K562 (cell line): ENCODE results near the gene BTRC. TPM values are rescaled to one million over a fixed set of nuclear protein-coding genes. Genes with fewer than 3 reads are reported as not detected.

ENCODE experiments used
- ATAC-seq: fragments of 200-7000 bp; cut with Tn5 transposase; 3 replicates; pipeline ENCODE4 v1.9.1; 2020; ENCODE audit warnings: moderate library complexity
- BruUV-seq: library from RNA; stranded (reverse); fragments of 400-500 nt; replicated peaks from 2 replicates; lab custom pipeline; 2021; lab: Mats Ljungman, UMichigan
- CTCF ChIA-PET: fragments of 300-600 bp; formaldehyde crosslinking; extraction: SDS; loops from one replicate; lab custom pipeline; 2021; ENCODE audit warnings: low intra/inter-chr PET ratio; lab: Yijun Ruan, JAX
- POLR2A ChIA-PET: fragments of 300-600, 350-650 bp; sonication (Branson Sonifier 250); formaldehyde crosslinking; extraction: SDS; loops from one replicate; lab custom pipeline; 2021; ENCODE audit warnings: antibody characterized with exemption, inconsistent platforms; lab: Yijun Ruan, JAX
- DNase-seq, 4 experiments: peaks; one replicate each; pipeline versions ENCODE4 v3.0.0 to v3.0.0-alpha.2; 2011 to 2018; ENCODE audit warnings: low spot score in 3 of 4, mixed read lengths in 3 of 4; ENCODE audit errors: extremely low read depth in 1 of 4
- FAIRE-seq: peaks from 2 replicates; lab custom pipeline; 2011; peaks lifted over from hg19 to GRCh38; lab: Jason Lieb, UNC
- H2AFZ ChIP-seq: 2 replicates; pipeline ENCODE4 v1.6.0; 2011; ENCODE audit warnings: low read depth, low read length, control low read depth, inconsistent platforms
- H3K27ac ChIP-seq: fragments of 200-600 bp; 3 replicates; pipeline ENCODE4 v1.8.0; 2011; ENCODE audit warnings: low read depth, mild to moderate bottlenecking, control low read depth, inconsistent platforms, low read length, moderate library complexity, mixed read lengths; ENCODE audit errors: extremely low read depth
- H3K27me3 ChIP-seq, 2 experiments: fragments of 300-600 bp in 1 of 2; 2 replicates in 1 of 2; 3 replicates in 1 of 2; pipeline versions ENCODE4 v1.6.0 to v1.8.0; 2011; ENCODE audit warnings: inconsistent platforms in 2 of 2, low read length in 2 of 2, mild to moderate bottlenecking in 1 of 2, mixed read lengths in 1 of 2, moderate library complexity in 1 of 2; ENCODE audit not compliant: control insufficient read depth in 2 of 2, insufficient read depth in 2 of 2
- H3K36me3 ChIP-seq: fragments of 300-600 bp; 3 replicates; pipeline ENCODE4 v1.8.0; 2011; ENCODE audit warnings: mild to moderate bottlenecking, low read length, inconsistent platforms; ENCODE audit not compliant: control insufficient read depth, insufficient read depth
- H3K4me1 ChIP-seq, 2 experiments: fragments of 200-600 bp in 1 of 2; replicated peaks in 1 of 2; 2 replicates in 1 of 2; 3 replicates in 1 of 2; pipeline versions ENCODE4 v1.5.1 to v1.8.0; 2011; ENCODE audit warnings: inconsistent platforms in 2 of 2, low read length in 2 of 2, mild to moderate bottlenecking in 1 of 2, mixed read lengths in 1 of 2, moderate library complexity in 1 of 2; ENCODE audit not compliant: control insufficient read depth in 2 of 2, insufficient read depth in 2 of 2
- H3K4me2 ChIP-seq: 2 replicates; pipeline ENCODE4 v1.6.1; 2011; ENCODE audit warnings: low read length, control low read depth, inconsistent platforms, mixed read lengths; ENCODE audit not compliant: insufficient read depth
- H3K4me3 ChIP-seq: fragments of 200-600 bp; sonication (generic), shearing (Covaris generic); 2 replicates; pipeline ENCODE4 v1.5.1; 2016; ENCODE audit warnings: control low read depth, inconsistent platforms
- H3K79me2 ChIP-seq: fragments of 200-600 bp; 3 replicates; pipeline ENCODE4 v1.8.0; 2011; ENCODE audit warnings: low read length, inconsistent platforms; ENCODE audit not compliant: control insufficient read depth, insufficient read depth
- H3K9ac ChIP-seq, 2 experiments: 2 replicates each; pipeline versions ENCODE4 v1.6.0 to v1.6.1; 2011; ENCODE audit warnings: low read depth in 2 of 2, low read length in 2 of 2, control low read depth in 1 of 2, inconsistent platforms in 1 of 2, mild to moderate bottlenecking in 1 of 2, mixed read lengths in 1 of 2; ENCODE audit not compliant: insufficient read depth in 1 of 2
- H3K9me1 ChIP-seq: one replicate; pipeline ENCODE4 v1.6.0; 2011; ENCODE audit warnings: inconsistent platforms, mild to moderate bottlenecking, low read length, moderate library complexity; ENCODE audit not compliant: control insufficient read depth, insufficient read depth
- H3K9me3 ChIP-seq: replicated peaks from 2 replicates; pipeline ENCODE4 v1.5.1; 2011; ENCODE audit warnings: low read depth, low read length, inconsistent platforms; ENCODE audit not compliant: control insufficient read depth, insufficient read depth
- H4K20me1 ChIP-seq: replicated peaks from 2 replicates; pipeline ENCODE4 v1.6.1; 2011; ENCODE audit warnings: low read length, inconsistent platforms, mixed read lengths; ENCODE audit not compliant: control insufficient read depth, insufficient read depth
- C11orf30 ChIP-seq: fragments of 450-650 bp; IDR thresholded peaks from 2 replicates; pipeline ENCODE4 v1.6.1; 2016; ENCODE audit warnings: low read depth, mild to moderate bottlenecking
- DACH1 ChIP-seq: fragments of 450-650 bp; IDR thresholded peaks from 2 replicates; pipeline ENCODE4 v1.6.1; 2018; ENCODE audit not compliant: partially characterized antibody
- E2F6 ChIP-seq, 2 experiments: IDR thresholded peaks; 2 replicates each; pipeline ENCODE4 v1.6.1; 2011; ENCODE audit warnings: borderline replicate concordance in 1 of 2, control low read depth in 1 of 2, low read depth in 1 of 2, low read length in 1 of 2, mild to moderate bottlenecking in 1 of 2, mixed read lengths in 1 of 2, moderate library complexity in 1 of 2; ENCODE audit not compliant: insufficient read depth in 1 of 2, insufficient read length in 1 of 2, poor library complexity in 1 of 2, severe bottlenecking in 1 of 2; ENCODE audit errors: extremely low read depth in 1 of 2
- HDAC1 ChIP-seq, 2 experiments: fragments of 450-650 bp; IDR thresholded peaks; 2 replicates each; pipeline ENCODE4 v1.6.1; 2016 to 2017; ENCODE audit warnings: inconsistent platforms in 1 of 2, mild to moderate bottlenecking in 1 of 2, moderate library complexity in 1 of 2
- HMGXB4 ChIP-seq: sonication (generic); formaldehyde crosslinking; IDR thresholded peaks from 2 replicates; pipeline ENCODE4 v1.8.1; 2023; ENCODE audit warnings: mild to moderate bottlenecking, missing genetic modification reagents
- KLF16 ChIP-seq: IDR thresholded peaks from 2 replicates; pipeline ENCODE4 v1.6.1; 2016; ENCODE audit warnings: antibody characterized with exemption
- SAFB ChIP-seq: fragments of 200-400 bp; formaldehyde crosslinking; IDR thresholded peaks from 2 replicates; pipeline ENCODE4 v1.6.1; 2017; ENCODE audit warnings: low read depth, low read length, borderline replicate concordance
- SFPQ ChIP-seq: fragments of 200-400 bp; formaldehyde crosslinking; IDR thresholded peaks from 2 replicates; pipeline ENCODE4 v1.6.1; 2017; ENCODE audit warnings: mild to moderate bottlenecking, low read depth, low read length, moderate library complexity
- TAF9B ChIP-seq: fragments of 450-650 bp; IDR thresholded peaks from 2 replicates; pipeline ENCODE4 v1.6.1; 2018; ENCODE audit warnings: mild to moderate bottlenecking; ENCODE audit not compliant: partially characterized antibody
- YY1 ChIP-seq, 3 experiments: IDR thresholded peaks; 2 replicates each; pipeline ENCODE4 v1.6.1; 2011; ENCODE audit warnings: low read length in 2 of 3, mild to moderate bottlenecking in 2 of 3, moderate library complexity in 2 of 3, borderline replicate concordance in 1 of 3, control low read depth in 1 of 3, low read depth in 1 of 3; ENCODE audit not compliant: insufficient read depth in 3 of 3, insufficient replicate concordance in 2 of 3, control insufficient read depth in 1 of 3, insufficient read length in 1 of 3; ENCODE audit errors: extremely low read depth in 1 of 3
- ZNF274 ChIP-seq: IDR thresholded peaks from 2 replicates; pipeline ENCODE4 v1.6.1; 2011; ENCODE audit warnings: low read depth, mild to moderate bottlenecking, low read length, moderate library complexity, borderline replicate concordance
- ZNF507 ChIP-seq: conservative IDR thresholded peaks from 2 replicates; pipeline ENCODE4 v1.6.1; 2017; ENCODE audit warnings: missing genetic modification characterization, missing compliant biosample characterization
- ZNF79 ChIP-seq: fragments of 250-450 bp; sonication (Bioruptor Pico); IDR thresholded peaks from 2 replicates; pipeline ENCODE4 v1.4.0; 2020; ENCODE audit warnings: low read depth, mild to moderate bottlenecking, moderate library complexity
- WGBS: fragments of 100-300 bp; shearing (Covaris generic); methylation state at CpG from one replicate; pipeline ENCODE4 v1.1.6; 2016; ENCODE audit warnings: low coverage, mixed read lengths; ENCODE audit not compliant: insufficient coverage; ENCODE audit errors: missing lambda C conversion rate; 5-methylcytosine and 5-hydroxymethylcytosine counted together
- in situ Hi-C: fragments of 300-500 bp; cut with MboI; formaldehyde crosslinking; loops from 4 replicates; pipeline ENCODE4 v1.15.0; 2018; ENCODE audit warnings: inconsistent platforms, mixed read lengths
- intact Hi-C: fragments of 100-400 bp; cut with micrococcal nuclease; formaldehyde crosslinking; loops from 2 replicates; pipeline ENCODE4 v1.14.2; 2022
- polyA plus RNA-seq, 8 experiments: library from polyadenylated mRNA; depleted of rRNA in 4 of 8; stranded (reverse) in 5 of 8; unstranded in 3 of 8; fragments of >200 nt; fragmentation: Nextera tagmentation in 2 of 8; fragmentation: Illumina TruSeq in 1 of 8; extraction: Ambion mirVana in 2 of 8; extraction: Trizol in 1 of 8; gene quantifications; 2 replicates each; pipeline versions ENCODE4 v1.2.1 to v1.2.3, GENCODE V29; 2011 to 2014; ENCODE audit warnings: inconsistent platforms in 1 of 8, missing spikeins in 1 of 8
- total RNA-seq, 7 experiments: library from RNA; depleted of rRNA in 6 of 7; stranded (reverse); fragments of >200 nt in 6 of 7; fragmentation: Illumina TruSeq in 2 of 7; extraction: Trizol in 2 of 7; gene quantifications; 2 replicates each; pipeline versions ENCODE4 v1.2.1 to v1.2.3, GENCODE V29; 2011 to 2021; ENCODE audit warnings: low replicate concordance in 1 of 7
- TF ChIP-seq, protein P1 (sequence below): fragments of 450-650 bp; formaldehyde crosslinking; conservative IDR thresholded peaks from 2 replicates; pipeline ENCODE4 v1.4.0; 2022; ENCODE audit warnings: mild to moderate bottlenecking, missing genetic modification characterization

Gene BTRC
- total and polyA plus RNA-seq, 9 of the 15 experiments (the other 6 are each of a cell fraction or from before 2014, with no cell fraction given), result 1.6 to 15.4 (median 7.0) TPM

GRCh38 chr10:101428036-101428435 is 74.1 kb downstream of the BTRC start (continued):
- TF ChIP-seq SFPQ, result no peak
- TF ChIP-seq KLF16, result no peak

DNA sequence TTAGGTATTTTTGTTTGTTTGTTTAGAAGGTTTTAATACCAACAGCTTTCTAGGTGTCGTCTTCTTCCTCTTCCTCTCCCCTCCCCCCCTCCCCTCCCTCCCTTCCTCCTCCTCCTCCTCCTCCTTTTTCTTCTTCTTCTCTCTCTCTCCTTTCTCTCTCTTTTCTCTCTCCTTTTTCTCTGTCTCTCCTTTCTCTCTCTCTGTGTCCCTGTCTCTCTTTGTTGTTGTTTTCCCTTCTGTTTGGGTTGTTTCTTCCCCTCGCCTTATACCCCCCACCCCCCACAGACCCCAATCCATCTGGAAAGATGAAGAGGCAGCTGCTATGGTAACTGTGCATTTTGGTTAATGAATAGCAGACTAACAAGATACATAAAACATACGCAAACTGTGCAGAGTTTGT is 75.5 kb downstream of the BTRC start:
- POLR2A ChIA-PET, result interaction anchor here (2.1 kb wide), 1 partner anchor 9 kb away, joined by 5 read pairs; no protein-coding TSS in a partner anchor
- no peak for ATAC-seq
- Histone ChIP-seq H3K79me2 (no peaks in the 10 kb centered on the region), H3K27me3 (no peaks in the 10 kb centered on the region), H3K27ac (no peak overlapping the region), H3K36me3 (no peaks in the 10 kb centered on the region), H3K4me3 (no peak overlapping the region), H2AFZ (no peak overlapping the region), H3K9me3 (no peaks in the 10 kb centered on the region), H3K4me1 (no peaks in the 10 kb centered on the region), H4K20me1 (no peaks in the 10 kb centered on the region), H3K4me2 (no peak overlapping the region), H3K9me1 (no peaks in the 10 kb centered on the region), H3K9ac (no peak overlapping the region)
- FAIRE-seq, result no peak
- WGBS, result no CpG with 5 or more reads among the region's 3 CpGs
- in situ Hi-C loops, result no loop called here
- no peak for DNase-seq
- no TSS peak for BruUV-seq
- intact Hi-C loops, result no loop called here
- CTCF ChIA-PET, result no interaction called here
- TF ChIP-seq HDAC1 (IDR thresholded peaks at IDR 0.05) (no peak), HMGXB4 (CRISPR knock-in tag) (no peak), ZNF274 (no peak), YY1 (IDR thresholded peaks at IDR 0.05; ENCODE audit: borderline replicate concordance in 1 of 3, control insufficient read depth in 1 of 3, extremely low read depth in 1 of 3, insufficient read depth in 3 of 3, insufficient read length in 1 of 3, insufficient replicate concordance in 2 of 3, low read depth in 1 of 3, low read length in 2 of 3) (no peak), DACH1 (no peak), TAF9B (no peak), SAFB (no peak), ZNF507 (tag) (no peak), E2F6 (IDR thresholded peaks at IDR 0.05; ENCODE audit: borderline replicate concordance in 1 of 2, extremely low read depth in 1 of 2, insufficient read depth in 1 of 2, insufficient read length in 1 of 2, low read depth in 1 of 2, low read length in 1 of 2, poor library complexity in 1 of 2, severe bottlenecking in 1 of 2) (no peak), C11orf30 (no peak), ZNF79 (no peak)
- TF ChIP-seq, protein P1, sequence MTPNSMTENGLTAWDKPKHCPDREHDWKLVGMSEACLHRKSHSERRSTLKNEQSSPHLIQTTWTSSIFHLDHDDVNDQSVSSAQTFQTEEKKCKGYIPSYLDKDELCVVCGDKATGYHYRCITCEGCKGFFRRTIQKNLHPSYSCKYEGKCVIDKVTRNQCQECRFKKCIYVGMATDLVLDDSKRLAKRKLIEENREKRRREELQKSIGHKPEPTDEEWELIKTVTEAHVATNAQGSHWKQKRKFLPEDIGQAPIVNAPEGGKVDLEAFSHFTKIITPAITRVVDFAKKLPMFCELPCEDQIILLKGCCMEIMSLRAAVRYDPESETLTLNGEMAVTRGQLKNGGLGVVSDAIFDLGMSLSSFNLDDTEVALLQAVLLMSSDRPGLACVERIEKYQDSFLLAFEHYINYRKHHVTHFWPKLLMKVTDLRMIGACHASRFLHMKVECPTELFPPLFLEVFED, result no peak
